Heart left ventricle (tissue), 13 donors: ENCODE data around the gene MEIKIN.

Experiments
- POLR2A ChIP-seq, 2 donors: fragments of 450-650 bp; IDR thresholded peaks; one replicate each; pipeline ENCODE4 v1.6.1; 2017; ENCODE audit warnings: antibody characterized with exemption in 2 of 2, mild to moderate bottlenecking in 2 of 2, moderate library complexity in 2 of 2
- TF ChIP-seq, protein P1 (sequence below), 12 donors: fragments of 200-600 bp; sonication (generic) in 4 of 12; IDR thresholded peaks; one replicate each; pipeline versions ENCODE4 v1.5.0 to v1.8.0; 2018 to 2022; ENCODE audit warnings: antibody characterized with exemption in 12 of 12, mild to moderate bottlenecking in 5 of 12
- donor health status: ischemic (EF 13 %, LVEDD 7.1; RV severe dilation, severe dysfunction).
- donor health status: DM: no; HTN: yes; CAD: no.
- donor health status: DM: no; HTN: no; CAD: no.
- donor health status: ischemic (EF 25% LVEDD 6.9; RV normal size, moderate dysfunction).
- donor health status: ischemic (EF 25% LVEDD 5.7; RV mildly dilated, moderate dysfunction).
- donor health status: ischemic (EF 35%, LVEDD 5.7; RV mildly dilated, moderate dysfunction).
- donor health status: nonischemic (EF 11% LVEDD 7.7; RV severe dilation, severe dysfunction).
- donor health status: DM: yes; HTN: yes; CAD: no.
- donor health status: PGD.
- donor health status: ischemic (EF 29% LVEDD 5.4; RV normal size, mild dysfunction).
- donor health status: nonischemic (EF 23%, LVEDD 6.1; RV moderate dilation, normal function).

- TF ChIP-seq, protein P1, sequence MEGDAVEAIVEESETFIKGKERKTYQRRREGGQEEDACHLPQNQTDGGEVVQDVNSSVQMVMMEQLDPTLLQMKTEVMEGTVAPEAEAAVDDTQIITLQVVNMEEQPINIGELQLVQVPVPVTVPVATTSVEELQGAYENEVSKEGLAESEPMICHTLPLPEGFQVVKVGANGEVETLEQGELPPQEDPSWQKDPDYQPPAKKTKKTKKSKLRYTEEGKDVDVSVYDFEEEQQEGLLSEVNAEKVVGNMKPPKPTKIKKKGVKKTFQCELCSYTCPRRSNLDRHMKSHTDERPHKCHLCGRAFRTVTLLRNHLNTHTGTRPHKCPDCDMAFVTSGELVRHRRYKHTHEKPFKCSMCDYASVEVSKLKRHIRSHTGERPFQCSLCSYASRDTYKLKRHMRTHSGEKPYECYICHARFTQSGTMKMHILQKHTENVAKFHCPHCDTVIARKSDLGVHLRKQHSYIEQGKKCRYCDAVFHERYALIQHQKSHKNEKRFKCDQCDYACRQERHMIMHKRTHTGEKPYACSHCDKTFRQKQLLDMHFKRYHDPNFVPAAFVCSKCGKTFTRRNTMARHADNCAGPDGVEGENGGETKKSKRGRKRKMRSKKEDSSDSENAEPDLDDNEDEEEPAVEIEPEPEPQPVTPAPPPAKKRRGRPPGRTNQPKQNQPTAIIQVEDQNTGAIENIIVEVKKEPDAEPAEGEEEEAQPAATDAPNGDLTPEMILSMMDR (IDR thresholded peaks at IDR 0.05), result no peak
- no peak for TF ChIP-seq POLR2A (IDR thresholded peaks at IDR 0.05)
Measured at GRCh38 chr5:131773805-131774204, 171.7 kb downstream of the MEIKIN start.
